ENCODE measurements around the gene RBM44. TPM values are rescaled to one million over a fixed set of nuclear protein-coding genes. Genes with fewer than 3 reads are reported as not detected.

Gene RBM44
- total and polyA plus RNA-seq, 3 experiments from 2014 or later: 0.07 to 0.63 (median 0.33) TPM

DNA sequence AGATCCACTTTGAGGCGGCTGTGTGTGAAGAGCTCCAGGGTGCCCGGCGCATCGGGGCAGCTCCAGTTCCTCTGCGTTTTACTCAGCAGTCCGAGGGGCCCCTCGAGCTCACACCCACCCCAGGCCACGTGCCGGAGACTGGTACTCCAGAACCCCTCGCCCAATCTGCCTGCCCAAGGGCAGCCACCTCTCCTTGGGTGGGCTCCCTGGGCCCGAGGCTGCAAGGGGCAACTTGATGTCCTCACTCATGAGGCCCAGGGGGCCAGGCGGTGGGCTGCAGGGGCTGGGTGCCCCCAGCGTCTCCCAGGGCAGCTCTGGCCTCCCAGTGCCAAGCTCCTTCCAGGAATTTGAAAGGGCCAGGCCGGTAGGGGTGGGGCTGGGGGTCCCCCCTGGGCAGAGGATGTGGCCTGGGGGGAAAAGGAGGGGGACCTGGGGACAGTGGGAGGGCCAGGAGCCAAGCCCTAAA, 77.5 kb downstream of the RBM44 start:
- Histone ChIP-seq H3K27me3 (ENCODE audit: insufficient read depth, low read length, poor library complexity, severe bottlenecking) (no peaks in the 10 kb centered on the region), H3K4me3 (ENCODE audit: low read length) (no peak overlapping the region), H3K9me3 (ENCODE audit: low read length) (no peaks in the 10 kb centered on the region), H3K36me3 (ENCODE audit: insufficient read depth, low read length) (no peaks in the 10 kb centered on the region), H3K27ac (ENCODE audit: low read depth, low read length) (no peak overlapping the region), H3K4me1 (ENCODE audit: insufficient read depth, low read length) (peaks cover 5% of the 10 kb centered on the region)
- DNase-seq: no peak
- ChIA-PET POLR2A (no interaction called here), CTCF (no interaction called here)
- Mint-ChIP-seq H3K36me3 (no peaks in the 10 kb centered on the region), H3K27ac (no peak overlapping the region), H3K4me3 (no peak overlapping the region), H3K9me3 (no peaks in the 10 kb centered on the region), H3K27me3 (peaks cover 4 to 14% of the 10 kb centered on the region in 2 donors), H3K4me1 (peaks cover 0 to 8% (median 0%) of the 10 kb centered on the region in 3 donors)

DNA sequence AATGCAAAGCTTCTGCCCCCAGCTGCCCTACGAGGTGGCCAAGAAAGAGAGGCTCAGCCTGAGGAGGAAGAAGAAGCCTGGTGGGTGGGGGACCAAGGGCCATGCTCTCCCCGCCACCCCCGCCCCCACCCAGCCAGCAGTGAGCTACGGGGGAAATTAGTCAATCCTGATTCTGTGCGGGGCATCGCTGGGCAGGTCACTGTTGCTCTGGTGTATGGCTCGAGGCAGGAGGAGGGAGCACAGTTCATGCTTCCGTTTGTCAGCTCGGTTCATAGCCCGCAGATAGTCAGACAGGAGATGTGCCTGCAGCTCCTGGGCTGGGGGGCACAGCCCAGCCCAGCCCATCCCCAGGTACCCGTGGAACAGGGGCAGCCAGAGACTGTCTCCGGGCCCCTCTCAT, 78.0 kb downstream of the RBM44 start:
- H3K9me3 ChIP-seq (ENCODE audit: low read length): no peaks in the 10 kb centered on the region
- H3K4me1 ChIP-seq (ENCODE audit: insufficient read depth, low read length): peaks cover 5% of the 10 kb centered on the region
- peaks cover under 1 to 10% of the 10 kb centered on the region in 2 donors for H3K27me3 Mint-ChIP-seq
- no peak overlapping the region for H3K4me3 ChIP-seq (ENCODE audit: low read length)
- H3K4me3 Mint-ChIP-seq: no peak overlapping the region
- DNase-seq: no peak
- ChIA-PET CTCF (no interaction called here), POLR2A (no interaction called here)
- no peak overlapping the region for H3K27ac ChIP-seq (ENCODE audit: low read depth, low read length)
- peaks cover 0 to 2% (median 0%) of the 10 kb centered on the region in 5 donors for H3K9me3 Mint-ChIP-seq
- H3K4me1 Mint-ChIP-seq: peaks cover 0 to 8% (median 0%) of the 10 kb centered on the region in 3 donors
- H3K27ac Mint-ChIP-seq: no peak overlapping the region
- no peaks in the 10 kb centered on the region for H3K36me3 Mint-ChIP-seq
- no peaks in the 10 kb centered on the region for H3K36me3 ChIP-seq (ENCODE audit: insufficient read depth, low read length)
- H3K27me3 ChIP-seq (ENCODE audit: insufficient read depth, low read length, poor library complexity, severe bottlenecking): no peaks in the 10 kb centered on the region

DNA sequence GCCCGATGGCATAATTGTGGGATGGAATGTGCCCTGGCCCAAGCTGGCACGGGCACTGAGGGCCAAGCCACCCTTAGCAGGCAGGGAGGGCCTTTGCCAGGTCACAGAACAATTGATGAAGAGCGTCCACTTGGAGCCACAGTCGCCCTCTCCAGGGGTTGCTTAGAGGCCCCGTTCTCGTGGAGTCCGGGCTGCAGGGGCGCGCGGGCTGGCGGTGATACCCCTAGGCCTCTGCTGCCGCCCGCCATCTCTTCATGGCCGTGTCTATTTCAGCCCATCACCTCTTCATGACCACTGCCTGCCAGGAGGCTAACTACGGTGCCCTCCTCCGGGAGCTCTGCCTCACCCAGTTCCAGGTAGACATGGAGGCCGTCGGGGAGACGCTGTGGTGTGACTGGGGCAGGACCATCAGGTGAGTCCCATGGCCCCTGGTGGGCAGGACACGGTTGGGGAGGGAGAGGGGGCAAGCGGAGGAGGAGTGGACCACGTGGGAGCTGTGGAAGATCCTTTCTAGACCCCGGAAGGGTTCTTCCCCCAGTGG, 78.4 kb downstream of the RBM44 start:
- Mint-ChIP-seq H3K4me1 (peaks cover 0 to 8% (median 0%) of the 10 kb centered on the region in 3 donors), H3K27ac (no peak overlapping the region), H3K36me3 (no peaks in the 10 kb centered on the region), H3K9me3 (peaks cover 0 to 2% (median 0%) of the 10 kb centered on the region in 5 donors), H3K4me3 (no peak overlapping the region), H3K27me3 (peaks cover 0 to 7% of the 10 kb centered on the region in 2 donors)
- peaks cover 5% of the 10 kb centered on the region for H3K4me1 ChIP-seq (ENCODE audit: insufficient read depth, low read length)
- ChIA-PET POLR2A (no interaction called here), CTCF (no interaction called here)
- no peak overlapping the region for H3K4me3 ChIP-seq (ENCODE audit: low read length)
- no peaks in the 10 kb centered on the region for H3K9me3 ChIP-seq (ENCODE audit: low read length)
- H3K36me3 ChIP-seq (ENCODE audit: insufficient read depth, low read length): no peaks in the 10 kb centered on the region
- H3K27me3 ChIP-seq (ENCODE audit: insufficient read depth, low read length, poor library complexity, severe bottlenecking): no peaks in the 10 kb centered on the region
- H3K27ac ChIP-seq (ENCODE audit: low read depth, low read length): no peak overlapping the region
- DNase-seq: no peak

DNA sequence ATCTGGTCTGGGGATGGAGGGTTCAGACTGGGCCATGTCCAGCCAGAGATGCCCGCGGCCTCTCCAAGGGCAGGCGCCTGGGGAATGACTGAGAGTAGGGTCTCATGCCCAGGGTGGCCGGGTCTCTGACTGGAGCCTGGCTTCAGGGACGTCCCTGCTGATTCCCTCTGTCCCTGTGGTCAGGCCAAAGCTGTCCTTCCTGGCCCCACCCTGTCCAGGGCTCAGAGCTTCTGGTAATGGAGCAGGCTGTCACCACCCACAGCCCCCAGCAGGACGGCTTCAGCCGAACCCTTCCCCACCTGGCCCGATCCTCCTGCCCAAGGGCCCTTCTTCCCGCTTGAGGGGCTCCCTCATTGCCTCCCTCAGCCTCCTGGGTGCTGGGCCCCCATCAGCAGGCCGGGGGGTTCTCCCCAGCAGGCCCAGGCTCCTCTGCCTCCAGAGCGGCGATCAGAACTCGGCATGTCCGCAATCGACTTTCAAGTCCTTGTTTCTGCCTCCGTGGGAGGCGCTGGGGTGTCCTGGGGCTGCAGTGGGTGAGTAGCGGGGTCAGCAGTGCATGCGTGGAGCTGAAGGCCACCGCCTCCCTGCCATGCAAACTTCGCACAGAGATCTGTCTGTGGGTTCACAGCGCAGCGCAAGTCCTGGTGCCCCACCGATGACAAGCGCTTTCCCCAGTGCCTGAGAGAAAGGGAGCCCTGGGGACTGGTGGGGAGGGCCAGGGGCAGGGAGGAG, 79.2 kb downstream of the RBM44 start:
- Mint-ChIP-seq H3K4me3 (no peak overlapping the region), H3K27ac (no peak overlapping the region), H3K27me3 (peaks cover 0 to 7% of the 10 kb centered on the region in 2 donors), H3K9me3 (peaks cover 0 to 2% (median 0%) of the 10 kb centered on the region in 5 donors), H3K36me3 (no peaks in the 10 kb centered on the region), H3K4me1 (peaks cover 0 to 8% (median 0%) of the 10 kb centered on the region in 3 donors)
- POLR2A ChIA-PET: no interaction called here
- Histone ChIP-seq H3K36me3 (ENCODE audit: insufficient read depth, low read length) (no peaks in the 10 kb centered on the region), H3K4me3 (ENCODE audit: low read length) (no peak overlapping the region), H3K9me3 (ENCODE audit: low read length) (no peaks in the 10 kb centered on the region), H3K4me1 (ENCODE audit: insufficient read depth, low read length) (peaks cover 5% of the 10 kb centered on the region), H3K27ac (ENCODE audit: low read depth, low read length) (no peak overlapping the region), H3K27me3 (ENCODE audit: insufficient read depth, low read length, poor library complexity, severe bottlenecking) (no peaks in the 10 kb centered on the region)
- DNase-seq: no peak
- CTCF ChIA-PET: no interaction called here

DNA sequence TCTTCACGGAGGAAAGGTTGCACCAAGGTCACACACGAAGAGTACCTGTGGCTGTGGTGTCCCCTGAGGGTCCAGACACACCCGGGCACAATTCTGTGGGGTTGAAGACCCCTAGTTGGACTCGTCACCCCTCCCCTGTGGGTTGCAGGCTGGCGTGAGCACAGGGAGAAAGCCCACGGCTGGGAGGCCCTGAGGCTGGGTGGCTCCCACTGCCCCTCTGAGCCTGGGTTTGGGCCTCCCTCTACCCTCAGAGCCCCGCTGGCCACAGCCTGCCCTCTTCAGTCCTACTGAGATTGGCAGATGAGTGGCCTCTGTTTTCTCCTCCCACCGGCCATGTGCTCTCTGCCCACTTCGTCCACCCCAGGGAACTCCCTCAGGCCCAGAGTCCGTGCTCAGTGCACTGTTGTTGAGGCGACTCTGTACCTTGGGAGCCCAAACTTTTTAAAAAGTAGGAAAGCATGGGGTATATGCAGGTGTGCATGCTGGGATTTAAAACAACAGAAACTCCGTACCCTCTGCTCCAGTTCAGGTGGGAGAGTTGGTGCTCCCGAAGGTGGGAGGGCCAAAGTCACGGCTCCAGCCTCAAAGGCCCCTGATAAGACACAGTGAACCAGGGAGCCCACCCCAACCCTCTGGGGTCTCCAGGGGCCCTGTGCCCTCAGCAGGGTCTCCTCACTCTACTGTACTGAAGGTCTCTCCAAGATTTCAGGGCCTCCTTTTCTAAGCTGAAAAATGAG, 79.9 kb downstream of the RBM44 start:
- peaks cover 0 to 5% (median 0%) of the 10 kb centered on the region in 3 donors for H3K4me1 Mint-ChIP-seq
- H3K4me1 ChIP-seq (ENCODE audit: insufficient read depth, low read length): peaks cover 4% of the 10 kb centered on the region
- no peak overlapping the region for H3K27ac Mint-ChIP-seq
- no peaks in the 10 kb centered on the region for H3K27me3 ChIP-seq (ENCODE audit: insufficient read depth, low read length, poor library complexity, severe bottlenecking)
- peaks cover 0 to 2% (median 0%) of the 10 kb centered on the region in 5 donors for H3K9me3 Mint-ChIP-seq
- no peak overlapping the region for H3K27ac ChIP-seq (ENCODE audit: low read depth, low read length)
- no peak overlapping the region for H3K4me3 ChIP-seq (ENCODE audit: low read length)
- DNase-seq: no peak
- H3K9me3 ChIP-seq (ENCODE audit: low read length): no peaks in the 10 kb centered on the region
- peaks cover 0 to 4% of the 10 kb centered on the region in 2 donors for H3K27me3 Mint-ChIP-seq
- H3K36me3 Mint-ChIP-seq: no peaks in the 10 kb centered on the region
- ChIA-PET CTCF (no interaction called here), POLR2A (no interaction called here)
- no peak overlapping the region for H3K4me3 Mint-ChIP-seq
- no peaks in the 10 kb centered on the region for H3K36me3 ChIP-seq (ENCODE audit: insufficient read depth, low read length)

DNA sequence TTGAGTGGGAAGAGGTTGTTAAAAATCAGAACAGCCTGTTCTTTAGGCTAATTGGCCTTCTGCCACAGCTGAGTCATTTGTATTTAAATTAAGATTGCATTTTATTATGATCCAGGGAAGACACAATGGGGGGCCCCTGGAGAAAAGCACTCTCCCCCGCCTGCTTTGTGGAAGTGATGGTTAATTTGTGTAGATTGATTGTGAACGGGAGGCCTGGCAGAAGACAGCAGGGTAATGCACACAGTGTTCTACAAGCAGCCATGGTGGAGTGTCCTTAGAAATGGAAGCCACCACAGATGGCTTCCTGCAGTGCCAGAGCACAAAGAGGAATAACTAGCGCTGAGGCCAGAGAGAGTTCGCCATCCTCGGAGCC, 80.5 kb downstream of the RBM44 start:
- Histone ChIP-seq H3K4me3 (ENCODE audit: low read length) (no peak overlapping the region), H3K9me3 (ENCODE audit: low read length) (no peaks in the 10 kb centered on the region), H3K36me3 (ENCODE audit: insufficient read depth, low read length) (no peaks in the 10 kb centered on the region), H3K27ac (ENCODE audit: low read depth, low read length) (no peak overlapping the region), H3K4me1 (ENCODE audit: insufficient read depth, low read length) (no peaks in the 10 kb centered on the region), H3K27me3 (ENCODE audit: insufficient read depth, low read length, poor library complexity, severe bottlenecking) (no peaks in the 10 kb centered on the region)
- Mint-ChIP-seq H3K9me3 (peaks cover 0 to 2% (median 0%) of the 10 kb centered on the region in 5 donors), H3K4me1 (no peaks in the 10 kb centered on the region), H3K27ac (peak overlapping the region in 1 of 8 donors; percentile 66), H3K27me3 (peaks cover 0 to 4% of the 10 kb centered on the region in 2 donors), H3K4me3 (no peak overlapping the region), H3K36me3 (no peaks in the 10 kb centered on the region)
- CTCF ChIA-PET: no interaction called here
- POLR2A ChIA-PET: no interaction called here
- DNase-seq: no peak

DNA sequence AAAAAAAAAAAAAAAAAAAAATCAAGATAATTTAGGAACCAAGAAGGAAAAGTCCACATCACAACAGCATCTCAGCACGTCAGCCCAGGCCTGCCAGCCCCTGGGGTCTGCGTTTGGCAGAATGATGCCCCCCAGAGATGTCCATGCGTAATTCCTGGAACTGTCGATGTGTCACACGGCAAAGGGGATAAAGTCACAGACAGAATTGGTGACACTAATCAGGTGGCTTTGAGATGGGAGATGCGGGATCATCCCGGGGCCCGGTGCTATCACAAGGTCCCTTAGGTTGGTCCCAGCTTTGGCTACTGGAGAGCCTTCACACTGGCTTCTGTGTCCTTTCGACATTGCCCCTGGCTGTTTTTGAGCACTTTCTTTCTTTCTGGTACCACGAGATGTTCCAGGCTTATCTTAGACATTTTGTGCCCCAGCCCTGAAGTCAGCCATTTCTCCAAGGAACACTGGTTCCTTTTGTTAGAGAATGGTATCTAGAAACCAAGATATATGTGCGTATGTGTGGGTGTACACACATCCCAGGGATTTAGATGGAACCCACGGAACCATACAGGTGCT, 81.5 kb downstream of the RBM44 start:
- H3K36me3 ChIP-seq (ENCODE audit: insufficient read depth, low read length): no peaks in the 10 kb centered on the region
- H3K4me1 ChIP-seq (ENCODE audit: insufficient read depth, low read length): no peaks in the 10 kb centered on the region
- CTCF ChIA-PET: no interaction called here
- H3K9me3 Mint-ChIP-seq: peaks cover 0 to 2% (median 0%) of the 10 kb centered on the region in 5 donors
- no peak overlapping the region for H3K4me3 ChIP-seq (ENCODE audit: low read length)
- DNase-seq: no peak
- no peak overlapping the region for H3K27ac Mint-ChIP-seq
- no peaks in the 10 kb centered on the region for H3K27me3 ChIP-seq (ENCODE audit: insufficient read depth, low read length, poor library complexity, severe bottlenecking)
- no peaks in the 10 kb centered on the region for H3K4me1 Mint-ChIP-seq
- no peak overlapping the region for H3K4me3 Mint-ChIP-seq
- H3K36me3 Mint-ChIP-seq: no peaks in the 10 kb centered on the region
- POLR2A ChIA-PET: no interaction called here
- H3K9me3 ChIP-seq (ENCODE audit: low read length): no peaks in the 10 kb centered on the region
- no peak overlapping the region for H3K27ac ChIP-seq (ENCODE audit: low read depth, low read length)
- H3K27me3 Mint-ChIP-seq: peaks cover 0 to 4% of the 10 kb centered on the region in 2 donors

All from CD8-positive, alpha-beta memory T cell (primary cell).